OCI-M2 (cell line): ENCODE data around the gene TNKS2.
"Not testable (repeated sequence)": the region's sequence is repeated elsewhere in the genome, so short reads cannot be mapped to it uniquely, and the experiment has no call there.

Experiments
- DNase-seq: peaks from one replicate; lab custom pipeline; 2025; ENCODE audit not compliant: unreplicated experiment; lab: John Stamatoyannopoulos, UW

Gene TNKS2

GRCh38 chr10:91797874-91798648, at the start of gene TNKS2:
Gene TNKS2, plus strand, starts transcription at chr10:91798426. Its CDS starts 265 bp downstream, at chr10:91798691.
- peak; percentile 79 for DNase-seq

DNA sequence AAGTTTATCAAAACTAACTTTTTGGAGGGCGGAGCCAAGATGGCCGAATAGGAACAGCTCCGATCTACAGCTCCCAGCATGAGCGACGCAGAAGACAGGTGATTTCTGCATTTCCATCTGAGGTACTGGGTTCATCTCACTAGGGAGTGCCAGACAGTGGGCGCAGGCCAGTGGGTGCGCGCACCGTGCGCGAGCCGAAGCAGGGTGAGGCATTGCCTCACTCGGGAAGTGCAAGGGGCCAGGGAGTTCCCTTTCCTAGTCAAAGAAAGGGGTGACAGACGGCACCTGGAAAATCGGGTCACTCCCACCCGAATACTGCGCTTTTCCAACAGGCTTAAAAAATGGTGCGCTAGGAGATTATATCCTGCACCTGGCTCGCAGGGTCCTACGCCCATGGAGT, 48.6 kb upstream of the TNKS2 start:
- not testable (repeated sequence) for DNase-seq

DNA sequence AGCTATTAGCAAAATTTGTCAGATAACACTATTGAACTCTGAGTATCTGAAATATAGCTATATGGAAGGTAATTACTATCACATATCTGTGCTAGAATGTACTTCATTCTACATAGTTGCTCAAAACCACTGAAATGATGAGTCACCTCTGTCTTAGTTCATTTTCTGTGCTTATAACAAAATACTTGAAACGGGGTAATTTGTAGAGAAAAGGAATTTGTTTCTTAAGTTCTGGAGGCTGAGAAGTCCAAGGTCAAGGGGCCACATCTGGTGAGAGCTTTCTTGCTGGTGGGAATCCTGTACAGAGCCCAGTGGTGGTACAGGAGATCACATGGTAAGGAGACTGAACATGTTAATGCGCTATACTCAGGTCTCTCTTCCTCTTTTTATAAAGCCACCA, 41.9 kb upstream of the TNKS2 start:
- no peak for DNase-seq

GRCh38 chr10:91758303-91759146, 39.7 kb upstream of the TNKS2 start:
- DNase-seq, result no peak

- DNase-seq, result no peak
These were observed 38.6 kb upstream of the TNKS2 start for GRCh38 chr10:91759581-91759986.

DNA sequence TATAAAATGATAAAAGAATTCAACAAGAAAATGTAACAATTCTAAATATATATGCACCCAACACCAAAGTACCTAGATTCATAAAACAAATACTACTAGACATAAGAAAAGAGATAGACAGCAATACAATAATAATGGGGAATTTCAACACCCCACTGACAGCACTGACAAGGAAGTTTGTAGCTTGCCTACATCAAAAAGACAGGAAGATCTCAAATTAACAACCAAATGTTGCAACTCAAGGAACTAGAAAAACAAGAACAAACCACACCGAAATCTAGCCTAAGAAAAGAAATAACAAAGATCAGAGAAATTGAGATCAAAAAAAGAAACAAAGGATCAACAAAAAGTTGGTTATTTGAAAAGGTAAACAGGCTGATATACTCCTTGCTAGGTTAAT, 36.5 kb upstream of the TNKS2 start:
- DNase-seq, result no peak

DNA sequence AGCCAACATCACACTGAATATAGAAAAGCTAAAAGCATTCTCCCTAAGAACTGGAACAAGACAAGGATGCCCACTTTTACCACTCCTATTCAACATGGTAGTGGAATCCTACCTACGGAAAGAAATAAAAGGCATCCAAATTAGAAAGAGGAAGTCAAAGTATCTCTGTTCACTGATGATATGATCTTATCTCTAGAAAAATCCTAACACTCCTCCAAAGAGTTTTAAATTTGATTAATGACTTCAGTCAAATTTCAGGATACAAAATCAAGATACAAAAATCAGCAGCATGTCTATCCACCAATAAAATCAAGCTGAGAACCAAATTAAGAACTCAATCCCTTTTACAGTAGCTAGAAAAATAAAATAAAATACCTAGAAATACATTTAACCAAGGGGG, 35.3 kb upstream of the TNKS2 start:
- no peak for DNase-seq

DNA sequence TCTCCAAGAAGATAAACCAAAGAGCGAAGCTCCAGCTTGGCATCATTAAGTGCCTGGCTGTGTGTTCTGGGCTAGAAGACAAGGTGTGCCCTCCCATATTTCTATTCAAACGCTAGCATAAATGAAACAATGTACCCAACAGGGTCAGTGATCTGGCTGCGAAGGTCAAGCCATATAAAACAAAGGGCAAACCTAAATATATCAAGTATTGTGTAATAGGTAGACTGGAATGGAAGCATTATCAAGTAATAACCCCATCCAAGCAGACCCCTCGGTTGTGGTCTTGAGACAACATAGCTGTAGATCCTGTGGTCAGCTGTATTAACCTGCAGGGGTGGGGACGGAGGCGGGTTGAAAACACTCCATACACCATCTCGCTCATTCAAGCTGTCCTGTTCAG, 31.6 kb upstream of the TNKS2 start:
- DNase-seq, result no peak

DNA sequence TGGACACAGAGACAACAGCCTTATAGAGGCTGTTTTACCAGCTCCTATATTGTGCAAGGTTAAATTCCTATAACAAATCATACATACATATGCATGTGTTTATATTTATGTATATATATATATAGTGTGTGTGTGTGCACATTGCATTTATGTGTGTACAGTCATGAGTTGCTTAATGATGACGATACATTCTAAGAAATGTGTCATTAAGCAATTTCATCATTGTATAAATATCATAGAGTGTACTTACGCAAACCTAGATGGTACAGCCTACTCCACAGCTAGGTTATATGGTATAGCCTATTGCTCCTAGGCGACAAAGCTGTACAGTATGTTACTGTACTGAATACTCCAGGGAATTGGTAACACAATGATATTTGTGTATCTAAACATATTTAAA, 30.1 kb upstream of the TNKS2 start:
- DNase-seq, result no peak

DNA sequence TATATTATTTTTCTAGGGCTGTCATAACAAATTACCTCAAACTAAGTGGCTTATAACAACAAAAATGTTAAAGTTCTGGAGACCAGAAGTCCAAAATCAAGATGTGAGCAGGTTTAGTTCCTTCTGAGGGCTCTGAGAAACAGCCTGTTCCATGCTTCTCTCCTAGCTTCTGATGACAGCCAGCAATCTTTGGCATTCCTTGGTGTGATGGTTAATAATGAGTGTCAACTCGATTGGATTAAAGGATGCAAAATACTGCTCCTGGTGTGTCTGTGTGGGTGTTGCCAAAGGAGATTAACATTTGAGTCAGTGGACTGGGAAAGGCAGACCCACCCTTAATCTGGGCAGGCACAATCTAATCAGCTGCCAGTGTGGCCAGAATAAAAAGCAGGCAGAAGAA, 26.3 kb upstream of the TNKS2 start:
- no peak for DNase-seq

- no peak for DNase-seq
These were observed 25.8 kb upstream of the TNKS2 start for GRCh38 chr10:91772461-91772860.

GRCh38 chr10:91772869-91773268, 25.4 kb upstream of the TNKS2 start:
- DNase-seq, result no peak

- DNase-seq, result no peak
These were observed 23.7 kb upstream of the TNKS2 start for GRCh38 chr10:91774571-91774970.

DNA sequence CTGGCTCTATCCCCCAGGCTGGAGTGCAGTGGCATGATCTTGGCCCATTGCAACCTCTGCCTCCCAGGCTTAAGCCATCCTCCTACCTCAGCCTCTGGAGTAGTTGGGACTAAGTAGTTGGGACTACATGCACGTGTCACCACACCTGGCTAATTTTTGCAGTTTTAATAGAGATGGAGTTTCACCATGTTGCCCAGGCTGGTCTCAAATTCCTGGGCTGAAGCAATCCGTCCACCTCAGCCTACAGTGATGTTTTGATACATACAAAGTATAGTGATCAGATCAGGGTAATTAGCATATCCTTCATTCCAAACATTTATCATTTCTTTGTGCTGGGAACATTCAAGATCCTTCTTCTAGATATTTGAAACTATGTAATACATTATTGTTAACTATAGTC, 22.5 kb upstream of the TNKS2 start:
- DNase-seq, result no peak

- no peak for DNase-seq
These were observed 22.0 kb upstream of the TNKS2 start for GRCh38 chr10:91776266-91776665.

DNA sequence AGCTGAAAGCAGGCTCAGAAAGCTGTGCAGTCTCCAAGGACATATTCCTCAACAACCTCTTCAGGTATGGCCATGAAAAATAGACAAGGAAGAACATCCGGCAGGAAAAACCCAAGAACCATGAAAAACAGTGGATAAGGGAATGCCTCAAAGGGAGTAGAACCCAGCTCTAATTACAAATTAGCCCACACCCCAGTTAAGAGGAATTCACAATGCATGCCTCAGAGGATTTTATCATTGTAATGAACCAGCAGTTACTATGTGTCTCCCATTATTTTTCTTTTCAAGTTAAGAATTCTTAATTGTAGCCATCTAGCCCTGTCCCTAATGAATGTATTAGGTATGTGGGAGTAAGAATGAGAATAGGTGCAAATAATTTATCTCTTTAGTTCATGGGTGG, 19.7 kb upstream of the TNKS2 start:
- no peak for DNase-seq

GRCh38 chr10:91779011-91779605, 19.1 kb upstream of the TNKS2 start:
- DNase-seq, result no peak

- no peak for DNase-seq
These were observed 15.7 kb upstream of the TNKS2 start for GRCh38 chr10:91782539-91782938.

DNA sequence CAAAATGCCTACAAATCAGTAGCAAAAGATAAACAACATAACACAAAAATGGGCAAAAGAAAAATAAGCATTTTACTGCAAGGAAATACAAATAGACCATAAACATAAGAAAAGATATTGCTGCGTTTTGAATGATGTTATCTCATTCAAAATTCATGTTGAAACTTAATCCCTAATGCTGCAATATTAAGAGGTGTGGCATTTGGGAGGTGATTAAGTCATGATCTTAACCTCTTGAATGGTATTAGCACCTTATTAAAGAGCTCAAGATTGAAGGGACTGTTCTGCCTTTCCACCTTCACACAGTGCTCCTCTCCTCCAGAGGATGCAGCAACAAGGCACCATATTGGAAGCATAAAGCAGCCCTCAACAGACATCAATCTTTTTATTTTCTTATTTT, 12.4 kb upstream of the TNKS2 start:
- DNase-seq, result no peak

DNA sequence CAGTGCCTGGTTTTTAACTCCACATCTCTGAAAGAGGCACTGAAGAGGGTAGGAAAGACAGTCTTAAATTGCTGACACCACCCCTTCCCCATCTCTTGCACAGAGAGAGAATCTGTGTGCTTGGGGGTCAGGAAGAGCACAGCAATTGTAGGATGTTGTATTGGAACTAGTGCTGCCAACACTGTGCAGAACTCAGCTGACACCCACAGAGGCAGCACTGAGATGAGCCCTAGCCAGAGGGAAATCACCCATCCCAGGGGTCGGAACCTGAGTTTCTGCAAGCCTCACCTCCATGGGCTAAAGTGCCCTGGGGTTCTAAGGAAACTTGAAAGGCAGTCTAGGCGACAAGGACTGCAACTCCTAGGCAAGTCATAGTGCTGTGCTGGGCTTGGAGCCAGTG, 11.0 kb upstream of the TNKS2 start:
- no peak for DNase-seq

DNA sequence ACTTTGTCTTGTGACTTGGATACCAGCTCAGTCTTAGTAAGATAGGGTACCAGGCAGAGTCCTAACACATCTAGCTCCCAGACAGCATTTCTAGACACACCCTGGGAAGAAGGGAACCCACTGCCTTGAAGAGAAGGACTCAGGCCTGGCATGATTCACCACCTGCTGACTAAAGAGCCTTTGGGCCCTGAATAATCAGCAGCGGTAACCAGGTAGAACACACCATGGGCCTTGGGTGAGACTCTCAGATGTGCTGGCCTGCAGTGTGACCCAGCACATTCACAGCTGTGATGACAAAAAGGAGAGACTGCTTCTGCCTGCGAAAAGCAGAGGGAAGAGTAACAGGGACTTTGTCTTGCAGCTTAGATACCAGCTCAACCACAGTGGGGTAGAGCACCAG, 10.4 kb upstream of the TNKS2 start:
- DNase-seq, result no peak

GRCh38 chr10:91788527-91788926, 9.7 kb upstream of the TNKS2 start:
- no peak for DNase-seq
